IMR-90 (cell line): Measurements from ENCODE around the gene CERK. TPM values are rescaled to one million over a fixed set of nuclear protein-coding genes. Genes with fewer than 3 reads are reported as not detected.

Source experiments
- ATAC-seq: fragments of 200-7000 bp; cut with Tn5 transposase; 2 replicates; pipeline ENCODE4 v1.9.1; 2020; ENCODE audit warnings: low read depth, mild to moderate bottlenecking, moderate library complexity
- BruUV-seq: library from RNA; stranded (reverse); fragments of 400-500 nt; replicated peaks from 2 replicates; lab custom pipeline; 2021; lab: Mats Ljungman, UMichigan
- CTCF ChIA-PET: fragments of 300-600 bp; formaldehyde crosslinking; extraction: SDS; loops from one replicate; lab custom pipeline; 2021; ENCODE audit warnings: antibody characterized with exemption; lab: Yijun Ruan, JAX
- POLR2A ChIA-PET: fragments of 300-600 bp; sonication (Branson Sonifier 250); formaldehyde crosslinking; loops from one replicate; lab custom pipeline; 2022; ENCODE audit warnings: antibody characterized with exemption; ENCODE audit not compliant: unreplicated experiment; lab: Charles Lee
- DNase-seq: peaks from one replicate; pipeline ENCODE4 v3.0.0; 2013
- H2AFZ ChIP-seq: replicated peaks from 2 replicates; pipeline ENCODE3; 2013; ENCODE audit warnings: low read length, mild to moderate bottlenecking; ENCODE audit not compliant: poor library complexity
- H2AK5ac ChIP-seq: 2 replicates; pipeline ENCODE4 v1.6.1; 2013; ENCODE audit warnings: low read depth, low read length, inconsistent platforms
- H2AK9ac ChIP-seq: replicated peaks from 2 replicates; pipeline ENCODE3; 2013; ENCODE audit warnings: mild to moderate bottlenecking, low read depth, low read length, moderate library complexity; ENCODE audit not compliant: poor library complexity
- H2BK120ac ChIP-seq: 2 replicates; pipeline ENCODE4 v1.6.1; 2013; ENCODE audit warnings: low read depth, low read length, inconsistent platforms
- H2BK15ac ChIP-seq: 3 replicates; pipeline ENCODE4 v1.6.1; 2013; ENCODE audit warnings: low read depth, low read length, inconsistent platforms
- H2BK20ac ChIP-seq: 2 replicates; pipeline ENCODE4 v1.6.1; 2013; ENCODE audit warnings: low read depth, mild to moderate bottlenecking, inconsistent platforms, low read length, moderate library complexity
- H2BK5ac ChIP-seq: 2 replicates; pipeline ENCODE4 v1.6.1; 2013; ENCODE audit warnings: mild to moderate bottlenecking, low read depth, low read length, inconsistent platforms; ENCODE audit not compliant: poor library complexity, severe bottlenecking
- H3K14ac ChIP-seq: replicated peaks from 2 replicates; pipeline ENCODE4 v1.6.1; 2013; ENCODE audit warnings: low read depth, low read length, inconsistent platforms
- H3K18ac ChIP-seq: 2 replicates; pipeline ENCODE4 v1.6.1; 2013; ENCODE audit warnings: low read depth, low read length, control low read depth
- H3K23ac ChIP-seq: 2 replicates; pipeline ENCODE4 v1.6.1; 2013; ENCODE audit warnings: low read depth, low read length, inconsistent platforms
- H3K27ac ChIP-seq: 2 replicates; pipeline ENCODE4 v1.5.1; 2013; ENCODE audit warnings: mild to moderate bottlenecking, control low read depth, low read length; ENCODE audit not compliant: insufficient read depth
- H3K27me3 ChIP-seq: 2 replicates; pipeline ENCODE4 v1.6.1; 2013; ENCODE audit warnings: low read length; ENCODE audit not compliant: control insufficient read depth, insufficient read depth
- H3K36me3 ChIP-seq: 2 replicates; pipeline ENCODE4 v1.6.1; 2013; ENCODE audit warnings: low read length, mixed read lengths; ENCODE audit not compliant: control insufficient read depth, insufficient read depth
- H3K4ac ChIP-seq: 2 replicates; pipeline ENCODE4 v1.6.1; 2013; ENCODE audit warnings: low read depth, low read length, inconsistent platforms
- H3K4me1 ChIP-seq: 2 replicates; pipeline ENCODE4 v1.6.1; 2013; ENCODE audit warnings: low read length, mixed read lengths; ENCODE audit not compliant: control insufficient read depth, insufficient read depth
- H3K4me2 ChIP-seq: 2 replicates; pipeline ENCODE4 v1.6.1; 2013; ENCODE audit warnings: low read depth, mild to moderate bottlenecking, control low read depth, low read length, moderate library complexity
- H3K4me3 ChIP-seq: 2 replicates; pipeline ENCODE4 v1.5.1; 2013; ENCODE audit warnings: low read depth, mild to moderate bottlenecking, control low read depth, low read length, moderate library complexity; ENCODE audit not compliant: insufficient read depth
- H3K56ac ChIP-seq: 2 replicates; pipeline ENCODE4 v1.6.1; 2013; ENCODE audit warnings: low read length, inconsistent platforms; ENCODE audit not compliant: insufficient read depth; ENCODE audit errors: extremely low read depth
- H3K79me1 ChIP-seq, 2 experiments: 2 replicates each; pipeline ENCODE4 v1.6.1; 2013; ENCODE audit warnings: low read length in 2 of 2, inconsistent platforms in 1 of 2, low read depth in 1 of 2
- H3K9ac ChIP-seq: 2 replicates; pipeline ENCODE4 v1.6.1; 2013; ENCODE audit warnings: low read depth, low read length, control low read depth
- H3K9me1 ChIP-seq: 2 replicates; pipeline ENCODE4 v1.6.1; 2013; ENCODE audit warnings: low read length, inconsistent platforms; ENCODE audit not compliant: insufficient read depth
- H3K9me3 ChIP-seq: 2 replicates; pipeline ENCODE4 v1.6.1; 2013; ENCODE audit warnings: low read length; ENCODE audit not compliant: control insufficient read depth, insufficient read depth
- H4K20me1 ChIP-seq: 2 replicates; pipeline ENCODE4 v1.6.1; 2013; ENCODE audit warnings: low read length, inconsistent platforms; ENCODE audit not compliant: insufficient read depth
- H4K5ac ChIP-seq: 2 replicates; pipeline ENCODE4 v1.6.1; 2013; ENCODE audit warnings: mild to moderate bottlenecking, low read depth, low read length, control low read depth
- H4K8ac ChIP-seq, 2 experiments: 2 replicates each; pipeline ENCODE4 v1.6.1; 2013; ENCODE audit warnings: low read depth in 2 of 2, low read length in 2 of 2, control low read depth in 1 of 2, inconsistent platforms in 1 of 2
- H4K91ac ChIP-seq: 2 replicates; pipeline ENCODE4 v1.6.1; 2013; ENCODE audit warnings: low read depth, low read length, inconsistent platforms; ENCODE audit not compliant: insufficient read depth
- CEBPB ChIP-seq: IDR thresholded peaks from 2 replicates; pipeline ENCODE4 v1.6.1; 2012; ENCODE audit warnings: low read depth, low read length, improper control_type of control experiment
- CHD1 ChIP-seq: IDR thresholded peaks from 2 replicates; pipeline ENCODE4 v1.6.1; 2012; ENCODE audit warnings: low read depth, low read length, improper control_type of control experiment
- WGBS, 2 experiments: methylation state at CpG; one replicate each; pipeline versions ENCODE4 v1.1.5 to v1.1.7; 2013; ENCODE audit warnings: missing lambda C conversion rate in 2 of 2; ENCODE audit not compliant: insufficient read length in 1 of 2; ENCODE audit errors: extremely low coverage in 2 of 2; 5-methylcytosine and 5-hydroxymethylcytosine counted together
- dilution Hi-C: fragments of 300-500 bp; cut with HindIII; formaldehyde crosslinking; loops from one replicate; pipeline ENCODE4 v1.14.3; 2018; ENCODE audit warnings: low sequenced_read_pairs; ENCODE audit not compliant: unreplicated experiment
- in situ Hi-C: fragments of 300-500 bp; cut with MboI; formaldehyde crosslinking; loops from 3 replicates; pipeline ENCODE4 v1.14.3; 2019; ENCODE audit warnings: low sequenced_read_pairs, inconsistent platforms, mixed read lengths
- intact Hi-C: fragments of 100-400 bp; cut with micrococcal nuclease; formaldehyde crosslinking; loops from 2 replicates; pipeline ENCODE4 v1.10.0; 2022
- polyA plus RNA-seq, 3 experiments: library from polyadenylated mRNA; depleted of rRNA; stranded (reverse); fragments of >200 nt; gene quantifications; 2 replicates each; pipeline ENCODE4 v1.2.3, GENCODE V29; 2012; ENCODE audit warnings: low replicate concordance in 1 of 3
- total RNA-seq: library from RNA; depleted of rRNA; stranded (reverse); fragments of >200 nt; gene quantifications from 2 replicates; pipeline ENCODE4 v1.2.3, GENCODE V29; 2012

CERK gene
- total and polyA plus RNA-seq, 2 of the 4 experiments (the other 2 are of a cell fraction) = 25.3 to 38.7 TPM

DNA sequence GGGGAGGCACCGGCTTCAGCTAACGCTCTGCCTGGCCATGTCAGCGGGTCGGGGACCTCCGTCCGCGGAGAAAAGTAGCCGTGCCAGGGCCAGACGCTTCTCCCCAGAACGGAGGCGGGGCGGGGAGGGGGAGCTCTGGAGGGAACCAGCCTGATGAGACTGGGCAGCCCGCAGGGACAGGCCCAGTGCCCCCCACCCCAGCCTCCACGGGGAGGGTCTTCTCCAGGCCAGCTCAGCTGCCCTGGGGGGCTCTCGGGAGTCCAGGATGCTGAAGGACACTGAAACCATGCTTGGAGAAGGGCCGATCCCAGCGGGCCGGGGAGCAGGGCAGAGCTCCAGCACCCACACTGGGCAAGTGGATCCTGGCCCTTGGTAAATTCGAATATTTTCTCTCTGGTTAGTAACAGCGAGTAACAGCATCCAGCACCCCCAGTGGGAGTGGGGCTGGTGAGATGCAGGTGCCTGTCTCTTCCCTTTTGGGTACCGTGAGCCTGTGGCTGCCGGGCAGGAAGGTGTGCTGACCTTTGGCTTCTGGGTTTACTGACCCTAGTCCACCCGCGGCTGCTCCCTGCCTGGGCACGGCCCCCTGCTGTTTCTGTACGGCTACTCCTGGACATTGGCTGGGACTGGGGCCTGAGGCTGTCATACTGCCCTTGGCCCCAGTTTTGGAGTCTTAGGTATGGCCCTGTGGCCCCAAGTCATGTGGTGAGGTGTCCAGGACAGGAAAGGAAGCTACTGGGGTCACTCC, 82.0 kb downstream of the CERK start:
- H2BK15ac ChIP-seq = no peak overlapping the region
- no peak overlapping the region for H4K5ac ChIP-seq
- H3K79me1 ChIP-seq = peaks cover 1 to 2% of the 10 kb centered on the region in 2 experiments; a peak in 1 of 4 replicates
- no peak overlapping the region for H4K8ac ChIP-seq
- H3K27me3 ChIP-seq = no peaks in the 10 kb centered on the region
- BruUV-seq = no TSS peak
- no peak overlapping the region for H2AFZ ChIP-seq
- dilution Hi-C loops (no loop called here), in situ Hi-C loops (no loop called here), intact Hi-C loops (no loop called here)
- H3K23ac ChIP-seq = no peak overlapping the region
- H2BK20ac ChIP-seq = no peak overlapping the region
- no peaks in the 10 kb centered on the region for H3K9me3 ChIP-seq
- no peak overlapping the region for H3K18ac ChIP-seq
- peaks cover 7% of the 10 kb centered on the region; the same call in 1 of the 2 replicates for H3K36me3 ChIP-seq
- H3K27ac ChIP-seq = no peak overlapping the region
- 95% methylated on average over 13 of the region's 26 CpGs; no CpG with 5 or more reads in 1 of the 2 experiments for WGBS, 2 experiments
- ChIA-PET POLR2A (no interaction called here), CTCF (no interaction called here)
- H2AK5ac ChIP-seq = no peak overlapping the region
- H4K91ac ChIP-seq = no peak overlapping the region
- H4K20me1 ChIP-seq = peaks cover 11% of the 10 kb centered on the region
- DNase-seq (no peak), ATAC-seq (no peak)
- H2BK5ac ChIP-seq = no peak overlapping the region
- no peak overlapping the region for H2AK9ac ChIP-seq
- H2BK120ac ChIP-seq = no peak overlapping the region
- H3K9me1 ChIP-seq = peaks cover 3% of the 10 kb centered on the region; the same call in 1 of the 2 replicates
- H3K56ac ChIP-seq = no peak overlapping the region
- H3K4me2 ChIP-seq = no peak overlapping the region
- peaks cover 13% of the 10 kb centered on the region; the same call in 1 of the 2 replicates for H3K4me1 ChIP-seq
- no peak for TF ChIP-seq CEBPB
- no peak for TF ChIP-seq CHD1
- H3K4ac ChIP-seq = no peak overlapping the region
- H3K14ac ChIP-seq = no peak overlapping the region
- no peak overlapping the region for H3K4me3 ChIP-seq
- no peak overlapping the region for H3K9ac ChIP-seq
